Subcutaneous adipose tissue (tissue), 4 donors: Measurements from ENCODE around the gene MYO3B. TPM values are rescaled to one million over a fixed set of nuclear protein-coding genes. Genes with fewer than 3 reads are reported as not detected.

Source experiments
- total RNA-seq, 4 donors: library from RNA; depleted of rRNA; stranded (reverse); fragments of >200 nt; gene quantifications; one replicate each; pipeline ENCODE4 v1.1.0, GENCODE V29; 2016
- TF ChIP-seq, protein P1 (sequence below): fragments of 450-650 bp; IDR thresholded peaks from one replicate; pipeline ENCODE4 v1.5.1; 2016; ENCODE audit warnings: low read depth, mild to moderate bottlenecking, control low read depth, antibody characterized with exemption, moderate library complexity

Gene MYO3B
- total RNA-seq, 4 donors from 2014 or later = 0.17 TPM; not detected in 3

DNA sequence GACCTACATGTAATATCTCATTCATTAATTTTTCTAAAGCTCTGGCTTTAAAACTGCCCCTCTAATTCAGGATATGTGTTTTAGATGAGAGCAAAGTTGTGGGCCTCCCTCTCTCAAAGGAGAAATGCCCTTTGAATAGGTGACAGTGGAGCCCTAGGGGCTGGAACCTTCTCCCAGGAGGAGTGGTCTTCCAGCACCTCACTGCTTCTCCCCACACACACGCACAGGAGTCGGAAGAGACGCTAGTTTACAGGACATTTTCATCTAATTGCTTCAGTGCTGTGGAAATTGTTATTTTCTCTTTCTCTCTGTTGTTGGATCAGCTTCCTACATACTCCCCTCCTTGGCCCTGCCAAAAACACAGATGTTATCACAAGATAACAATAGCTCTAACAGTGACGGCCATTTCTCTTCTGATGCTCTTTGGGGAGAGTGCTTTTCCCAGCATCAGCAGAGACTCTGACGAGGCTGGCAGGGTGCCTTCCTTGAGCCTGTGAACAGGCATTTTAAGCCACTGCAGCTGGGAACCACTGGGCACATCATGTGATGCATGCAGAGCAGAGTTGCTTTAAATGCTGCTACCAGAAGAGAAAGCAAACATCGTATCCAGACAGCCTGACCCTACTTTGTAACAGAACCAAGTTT, 327.8 kb downstream of the MYO3B start:
- TF ChIP-seq, protein P1, sequence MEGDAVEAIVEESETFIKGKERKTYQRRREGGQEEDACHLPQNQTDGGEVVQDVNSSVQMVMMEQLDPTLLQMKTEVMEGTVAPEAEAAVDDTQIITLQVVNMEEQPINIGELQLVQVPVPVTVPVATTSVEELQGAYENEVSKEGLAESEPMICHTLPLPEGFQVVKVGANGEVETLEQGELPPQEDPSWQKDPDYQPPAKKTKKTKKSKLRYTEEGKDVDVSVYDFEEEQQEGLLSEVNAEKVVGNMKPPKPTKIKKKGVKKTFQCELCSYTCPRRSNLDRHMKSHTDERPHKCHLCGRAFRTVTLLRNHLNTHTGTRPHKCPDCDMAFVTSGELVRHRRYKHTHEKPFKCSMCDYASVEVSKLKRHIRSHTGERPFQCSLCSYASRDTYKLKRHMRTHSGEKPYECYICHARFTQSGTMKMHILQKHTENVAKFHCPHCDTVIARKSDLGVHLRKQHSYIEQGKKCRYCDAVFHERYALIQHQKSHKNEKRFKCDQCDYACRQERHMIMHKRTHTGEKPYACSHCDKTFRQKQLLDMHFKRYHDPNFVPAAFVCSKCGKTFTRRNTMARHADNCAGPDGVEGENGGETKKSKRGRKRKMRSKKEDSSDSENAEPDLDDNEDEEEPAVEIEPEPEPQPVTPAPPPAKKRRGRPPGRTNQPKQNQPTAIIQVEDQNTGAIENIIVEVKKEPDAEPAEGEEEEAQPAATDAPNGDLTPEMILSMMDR = no peak

DNA sequence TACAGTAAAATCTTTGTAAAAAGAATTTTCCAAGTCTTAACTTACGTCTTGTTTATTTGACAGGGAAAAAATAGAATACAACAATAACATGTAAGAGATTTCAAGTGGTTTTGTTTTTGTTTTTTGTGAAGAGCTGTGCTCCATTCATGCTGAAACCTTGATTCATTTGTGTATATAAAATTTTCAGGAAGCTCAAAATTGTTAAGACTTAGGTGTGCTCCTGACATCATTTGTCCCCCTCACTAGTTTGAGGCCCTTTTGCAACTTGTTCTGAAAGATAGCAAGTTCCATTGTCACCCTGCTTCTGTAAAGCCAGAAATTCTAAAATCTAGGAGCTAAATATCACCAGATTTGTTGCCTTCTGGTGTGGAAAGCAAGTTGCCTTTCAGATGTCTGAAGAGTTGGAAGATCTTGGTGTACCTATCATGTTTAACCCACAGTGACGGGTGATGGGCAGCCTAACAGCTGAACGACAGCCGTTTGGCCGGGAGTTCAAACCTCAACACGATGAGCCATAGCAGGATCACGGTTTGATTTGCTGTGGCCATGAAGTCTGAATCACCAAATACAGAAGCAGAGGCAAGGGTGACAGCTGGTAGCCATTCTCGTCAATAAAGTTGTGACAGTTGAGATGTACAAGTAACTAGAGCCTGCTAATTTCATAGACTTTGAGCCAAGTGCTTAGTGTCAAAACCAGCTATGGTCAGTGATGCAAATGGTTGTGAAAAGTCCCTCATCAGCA, 331.7 kb downstream of the MYO3B start:
- TF ChIP-seq, protein P1 = no peak

DNA sequence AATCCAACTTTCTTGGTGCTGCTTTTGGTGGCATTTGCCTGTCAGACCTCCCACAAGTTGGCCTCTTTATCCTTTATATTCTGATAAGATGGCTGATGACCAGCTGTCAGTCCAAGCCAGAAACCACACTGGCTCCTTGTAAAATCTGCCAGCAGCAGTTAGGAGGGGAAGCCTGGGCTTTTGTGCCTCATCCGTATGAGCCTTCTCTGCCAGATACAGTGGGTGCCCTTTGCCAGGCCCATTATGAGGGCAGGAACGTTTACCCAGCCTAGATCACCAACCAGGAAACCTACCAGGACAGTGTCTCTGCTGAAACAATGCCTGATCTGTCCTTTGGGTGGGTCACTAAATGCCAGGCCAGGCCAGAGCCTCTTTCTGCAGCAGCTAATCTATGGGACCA, 334.3 kb downstream of the MYO3B start:
- TF ChIP-seq, protein P1 = no peak

DNA sequence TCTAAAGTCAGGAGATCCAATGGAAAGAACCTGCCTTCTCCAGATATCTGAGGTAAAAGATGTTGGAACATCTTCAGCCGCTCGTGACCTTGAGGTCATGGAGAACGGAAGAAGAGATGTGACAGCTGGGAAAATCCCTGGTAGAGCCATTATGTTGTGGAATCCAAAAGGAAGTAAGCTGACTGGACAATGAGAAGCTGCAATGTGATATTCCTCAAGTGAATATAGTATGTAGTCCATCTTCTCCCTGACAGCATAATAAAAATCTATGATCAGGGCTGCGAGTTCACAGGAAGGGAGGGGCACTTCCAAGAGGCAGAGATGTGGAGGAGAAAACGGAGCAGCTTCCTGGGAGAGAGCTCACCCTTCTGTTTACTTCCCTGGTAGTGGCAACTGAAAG, 336.2 kb downstream of the MYO3B start:
- TF ChIP-seq, protein P1 = no peak

DNA sequence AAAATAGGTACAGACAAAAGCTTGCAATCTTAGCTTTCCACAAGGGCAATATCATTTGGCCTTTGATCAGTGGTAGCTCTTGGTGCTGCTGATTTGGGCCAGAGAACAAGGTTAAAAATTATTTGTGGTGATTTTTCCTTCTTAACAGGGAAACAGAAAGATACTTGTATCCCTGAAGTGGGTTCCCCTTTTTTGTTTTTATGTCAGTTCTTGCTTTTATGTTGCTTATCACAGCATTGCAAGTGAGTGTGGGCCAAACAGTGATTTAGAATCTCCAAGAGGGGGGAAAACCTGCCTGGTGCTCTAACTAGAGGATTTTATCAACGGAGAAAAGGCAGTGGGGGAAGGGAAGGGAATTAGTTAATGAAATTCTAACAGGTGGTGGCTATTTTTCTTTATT, 339.6 kb downstream of the MYO3B start:
- TF ChIP-seq, protein P1 = no peak

DNA sequence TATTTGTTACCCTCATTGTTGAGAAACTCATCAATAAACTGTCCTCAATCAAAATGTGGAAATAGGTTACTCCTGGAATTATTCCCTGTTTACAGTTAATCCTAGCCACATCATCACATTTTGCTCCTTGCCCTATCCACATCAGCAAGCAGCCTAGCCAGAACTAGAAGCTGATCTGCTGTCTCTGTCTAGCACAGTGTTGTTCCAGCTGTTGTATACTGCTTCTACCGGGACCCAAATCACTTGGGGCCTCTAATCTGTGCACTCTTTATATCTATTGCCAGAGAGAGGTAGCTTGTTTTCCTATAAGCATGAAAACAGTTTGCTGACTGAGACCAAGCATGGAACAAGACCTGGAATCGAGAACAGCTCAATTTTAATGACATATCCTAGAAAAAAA, 341.0 kb downstream of the MYO3B start:
- TF ChIP-seq, protein P1 = no peak

DNA sequence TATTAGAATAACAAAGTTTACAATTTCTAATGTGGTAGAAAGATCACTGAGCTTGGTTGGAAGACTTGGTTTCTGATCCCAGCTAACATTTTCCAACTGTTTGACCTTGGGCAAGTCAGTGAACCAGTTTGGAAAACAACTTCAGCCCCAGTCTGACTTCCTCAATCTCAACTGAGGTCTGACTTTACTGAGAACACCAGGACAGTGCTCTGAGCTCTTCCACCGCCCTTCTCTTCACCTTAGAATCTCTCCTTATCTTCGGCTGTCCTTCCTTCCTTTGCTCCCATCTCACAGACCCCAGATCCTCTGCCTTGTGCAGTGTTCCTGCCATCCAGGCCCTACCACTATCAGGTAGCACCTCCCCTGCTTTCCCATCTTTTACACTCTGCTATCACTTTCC, 343.4 kb downstream of the MYO3B start:
- TF ChIP-seq, protein P1 = no peak
